OCI-LY7 (cell line): ENCODE data around the gene BBLN. TPM values are rescaled to one million over a fixed set of nuclear protein-coding genes. Genes with fewer than 3 reads are reported as not detected.

Experiments
- BruUV-seq: library from RNA; stranded (reverse); fragments of 400-500 nt; replicated peaks from 2 replicates; lab custom pipeline; 2021; lab: Mats Ljungman, UMichigan
- CTCF ChIA-PET: fragments of 300-600 bp; sonication (Branson Sonifier 250); formaldehyde crosslinking; loops from one replicate; lab custom pipeline; 2022; ENCODE audit warnings: antibody characterized with exemption; ENCODE audit not compliant: unreplicated experiment; lab: Charles Lee
- POLR2A ChIA-PET: fragments of 300-600 bp; sonication (Branson Sonifier 250); formaldehyde crosslinking; loops from one replicate; lab custom pipeline; 2022; ENCODE audit warnings: antibody characterized with exemption; lab: Charles Lee
- DNase-seq: peaks from one replicate; pipeline ENCODE4 v3.0.0-alpha.2; 2015; ENCODE audit warnings: low spot score
- H2AFZ ChIP-seq: fragments of 200-600 bp; sonication (generic), shearing (Covaris generic); 2 replicates; pipeline ENCODE4 v1.6.1; 2014; ENCODE audit warnings: mild to moderate bottlenecking, antibody characterized with exemption, low read length, moderate library complexity
- H3K27ac ChIP-seq: fragments of 200-600 bp; sonication (generic); 2 replicates; pipeline ENCODE4 v1.5.1; 2014; ENCODE audit warnings: mixed run types, low read depth, mild to moderate bottlenecking, moderate library complexity, low read length, inconsistent platforms; ENCODE audit not compliant: poor library complexity, severe bottlenecking
- H3K36me3 ChIP-seq: fragments of 200-600 bp; sonication (generic); 2 replicates; pipeline ENCODE4 v1.6.1; 2014; ENCODE audit warnings: mild to moderate bottlenecking, antibody characterized with exemption, low read length, moderate library complexity, mixed read lengths; ENCODE audit not compliant: insufficient read depth
- H3K4me1 ChIP-seq: fragments of 200-600 bp; sonication (generic); 2 replicates; pipeline ENCODE4 v1.5.1; 2014; ENCODE audit warnings: mild to moderate bottlenecking, low read length; ENCODE audit not compliant: insufficient read depth, poor library complexity, severe bottlenecking
- H3K4me2 ChIP-seq: fragments of 200-600 bp; sonication (generic); 2 replicates; pipeline ENCODE4 v1.6.1; 2014; ENCODE audit warnings: mild to moderate bottlenecking, low read length
- H3K4me3 ChIP-seq: fragments of 200-600 bp; sonication (generic); 2 replicates; pipeline ENCODE4 v1.5.1; 2014; ENCODE audit warnings: mild to moderate bottlenecking, low read depth, low read length; ENCODE audit not compliant: poor library complexity, severe bottlenecking
- H3K79me2 ChIP-seq: fragments of 200-600 bp; sonication (generic); 2 replicates; pipeline ENCODE4 v1.6.1; 2016; ENCODE audit warnings: low read depth, mild to moderate bottlenecking, low read length, moderate library complexity, mixed read lengths; ENCODE audit not compliant: insufficient read depth
- H3K9me2 ChIP-seq: fragments of 200-600 bp; sonication (generic); 2 replicates; pipeline ENCODE4 v1.6.1; 2016; ENCODE audit warnings: mild to moderate bottlenecking, low read length, mixed read lengths; ENCODE audit not compliant: insufficient read depth
- H3K9me3 ChIP-seq: fragments of 200-600 bp; sonication (generic); 2 replicates; pipeline ENCODE4 v1.6.1; 2014; ENCODE audit warnings: mild to moderate bottlenecking, mixed run types, low read length, mixed read lengths
- H4K20me1 ChIP-seq: fragments of 200-600 bp; sonication (generic); 2 replicates; pipeline ENCODE4 v1.6.1; 2014; ENCODE audit warnings: mild to moderate bottlenecking, antibody characterized with exemption, low read length, moderate library complexity, mixed read lengths; ENCODE audit not compliant: insufficient read depth
- EZH2phosphoT487 ChIP-seq: fragments of 200-600 bp; sonication (generic); IDR thresholded peaks from 2 replicates; pipeline ENCODE4 v1.6.1; 2018; ENCODE audit warnings: low read depth, borderline replicate concordance, mild to moderate bottlenecking, mixed run types, antibody characterized with exemption, low read length, moderate library complexity, mixed read lengths
- intact Hi-C: fragments of 100-400 bp; cut with micrococcal nuclease; formaldehyde crosslinking; loops from one replicate; pipeline ENCODE4 v1.10.0; 2022; ENCODE audit not compliant: unreplicated experiment
- total RNA-seq, 2 experiments: library from RNA; depleted of rRNA in 1 of 2; stranded (reverse); fragments of >200 nt in 1 of 2; shearing (Covaris generic) in 1 of 2; gene quantifications; 2 replicates each; pipeline ENCODE4 v1.2.3, GENCODE V29; 2014 to 2022
- TF ChIP-seq, protein P1 (sequence below): fragments of 200-600 bp; sonication (generic); conservative IDR thresholded peaks from 2 replicates; pipeline ENCODE4 v1.5.1; 2014; ENCODE audit warnings: mild to moderate bottlenecking, antibody characterized with exemption, low read length, moderate library complexity, mixed read lengths

Gene BBLN
- total RNA-seq, 2 experiments from 2014 or later: 66.9 to 104 TPM

DNA sequence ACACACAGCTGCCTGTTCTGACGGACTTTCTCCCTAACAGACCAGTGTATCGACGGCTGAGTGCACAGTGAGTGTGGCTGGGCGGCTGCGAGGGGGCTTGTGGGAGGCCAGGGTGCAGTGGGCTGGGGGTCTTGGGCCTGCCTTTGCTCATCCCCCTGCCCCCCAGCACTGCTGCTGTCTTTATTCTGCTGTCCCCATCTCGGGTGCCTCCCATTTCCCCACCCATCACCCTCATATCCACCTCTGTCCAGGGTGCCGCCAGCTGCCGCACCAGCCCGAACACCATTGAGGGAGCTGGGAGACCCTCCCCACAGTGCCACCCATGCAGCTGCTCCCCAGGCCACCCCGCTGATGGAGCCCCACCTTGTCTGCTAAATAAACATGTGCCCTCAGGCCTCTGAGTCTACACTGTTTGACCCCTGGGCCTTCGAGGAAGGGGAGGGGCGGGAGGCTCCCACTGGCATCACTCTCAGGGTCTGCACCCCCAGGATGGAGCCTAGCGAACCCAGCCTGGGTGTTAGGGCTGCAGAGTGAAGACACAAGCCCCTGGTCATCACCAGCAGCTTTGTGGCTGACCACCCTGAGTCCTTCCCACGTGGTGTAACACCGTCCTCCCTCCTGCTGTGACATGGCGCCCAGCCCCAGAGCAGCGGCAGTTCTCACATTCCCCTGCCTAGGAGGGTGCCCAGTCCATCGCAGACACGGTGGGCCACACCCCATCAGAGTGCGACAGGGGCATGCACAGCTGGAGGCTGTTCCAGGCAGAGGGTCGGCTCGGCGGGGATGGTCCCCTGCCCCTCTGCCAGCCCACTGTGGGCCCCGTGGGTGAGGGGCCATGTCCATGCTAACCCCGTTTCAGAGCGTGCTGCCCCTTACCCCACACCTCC is 6.8 kb upstream of the BBLN start:
- Histone ChIP-seq H3K79me2 (no peaks in the 10 kb centered on the region), H4K20me1 (no peaks in the 10 kb centered on the region), H3K4me3 (no peak overlapping the region), H3K9me2 (no peaks in the 10 kb centered on the region), H3K4me2 (no peak overlapping the region), H3K9me3 (no peaks in the 10 kb centered on the region), H3K27ac (no peak overlapping the region), H3K36me3 (no peaks in the 10 kb centered on the region), H3K4me1 (no peaks in the 10 kb centered on the region), H2AFZ (no peak overlapping the region)
- TF ChIP-seq EZH2phosphoT487: no peak
- TF ChIP-seq, protein P1, sequence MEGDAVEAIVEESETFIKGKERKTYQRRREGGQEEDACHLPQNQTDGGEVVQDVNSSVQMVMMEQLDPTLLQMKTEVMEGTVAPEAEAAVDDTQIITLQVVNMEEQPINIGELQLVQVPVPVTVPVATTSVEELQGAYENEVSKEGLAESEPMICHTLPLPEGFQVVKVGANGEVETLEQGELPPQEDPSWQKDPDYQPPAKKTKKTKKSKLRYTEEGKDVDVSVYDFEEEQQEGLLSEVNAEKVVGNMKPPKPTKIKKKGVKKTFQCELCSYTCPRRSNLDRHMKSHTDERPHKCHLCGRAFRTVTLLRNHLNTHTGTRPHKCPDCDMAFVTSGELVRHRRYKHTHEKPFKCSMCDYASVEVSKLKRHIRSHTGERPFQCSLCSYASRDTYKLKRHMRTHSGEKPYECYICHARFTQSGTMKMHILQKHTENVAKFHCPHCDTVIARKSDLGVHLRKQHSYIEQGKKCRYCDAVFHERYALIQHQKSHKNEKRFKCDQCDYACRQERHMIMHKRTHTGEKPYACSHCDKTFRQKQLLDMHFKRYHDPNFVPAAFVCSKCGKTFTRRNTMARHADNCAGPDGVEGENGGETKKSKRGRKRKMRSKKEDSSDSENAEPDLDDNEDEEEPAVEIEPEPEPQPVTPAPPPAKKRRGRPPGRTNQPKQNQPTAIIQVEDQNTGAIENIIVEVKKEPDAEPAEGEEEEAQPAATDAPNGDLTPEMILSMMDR: no peak
- ChIA-PET POLR2A (no interaction called here), CTCF (no interaction called here)
- intact Hi-C loops: no loop called here
- no peak for DNase-seq
- no TSS peak for BruUV-seq

DNA sequence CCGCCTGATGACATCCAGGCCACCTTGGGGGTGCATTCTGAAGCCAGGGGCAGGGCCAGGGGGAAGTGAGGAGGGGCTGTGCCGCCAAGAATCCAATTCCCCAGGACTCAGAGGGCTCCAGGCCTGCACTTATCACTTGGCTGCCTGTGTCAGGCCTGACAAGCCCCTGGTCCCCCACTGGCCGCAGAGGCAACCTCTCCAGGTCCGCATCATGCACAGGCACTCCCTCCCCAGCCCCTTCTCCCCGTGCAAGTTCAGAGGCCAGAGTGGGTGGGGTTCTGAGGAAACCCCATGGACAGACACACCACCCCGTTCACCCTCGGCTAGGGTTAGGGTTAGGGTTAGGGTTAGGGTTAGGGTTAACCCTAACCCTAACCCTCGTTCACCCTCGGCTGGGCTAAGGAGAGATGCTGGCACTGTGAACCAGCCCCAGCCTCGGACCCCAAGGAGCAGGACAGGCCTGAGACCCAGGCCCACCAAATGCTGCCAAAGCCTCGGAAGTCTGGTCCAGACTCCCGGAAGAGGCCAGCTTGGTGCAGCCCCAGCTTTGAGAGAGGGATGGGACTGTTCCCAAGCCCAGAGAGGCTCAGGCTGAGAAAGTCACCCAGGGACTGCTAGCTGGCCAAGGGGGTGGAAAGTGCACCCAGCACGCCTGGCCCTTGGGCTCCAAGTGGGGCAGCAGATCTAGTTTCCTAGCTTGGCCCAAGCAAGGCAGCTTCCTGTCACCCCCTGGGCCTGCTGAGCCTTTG is 5.9 kb upstream of the BBLN start:
- TF ChIP-seq EZH2phosphoT487: no peak
- TF ChIP-seq, protein P1: no peak
- POLR2A ChIA-PET: no interaction called here
- no peaks in the 10 kb centered on the region for H4K20me1 ChIP-seq
- no peaks in the 10 kb centered on the region for H3K36me3 ChIP-seq
- DNase-seq: no peak
- no peaks in the 10 kb centered on the region for H3K79me2 ChIP-seq
- no peak overlapping the region for H3K27ac ChIP-seq
- no peaks in the 10 kb centered on the region for H3K9me3 ChIP-seq
- BruUV-seq: no TSS peak
- H3K4me3 ChIP-seq: no peak overlapping the region
- H3K4me1 ChIP-seq: no peaks in the 10 kb centered on the region
- H3K9me2 ChIP-seq: no peaks in the 10 kb centered on the region
- intact Hi-C loops: no loop called here
- H3K4me2 ChIP-seq: no peak overlapping the region
- H2AFZ ChIP-seq: no peak overlapping the region
- CTCF ChIA-PET: no interaction called here
